ENCODE results near the gene OSCP1. TPM values are rescaled to one million over a fixed set of nuclear protein-coding genes. Genes with fewer than 3 reads are reported as not detected.
A peak's percentile ranks its signal among the peaks of the same experiment; 100 is the strongest.
"Not testable (repeated sequence)": the region's sequence is repeated elsewhere in the genome, so short reads cannot be mapped to it uniquely, and the experiment has no call there.

OSCP1 gene
- 1 to 10 TPM; 1.3 to 1.7 TPM for total RNA-seq

GRCh38 chr1:36450270-36450918 is at the start of gene OSCP1:
OSCP1 (minus strand) TSS chr1:36450451; CDS start chr1:36450369, 82 bp downstream.
- ChIA-PET POLR2A (interaction anchor here (0.8 to 2.7 kb wide), 10 partner anchors 10 to 302 kb away, joined by 3 to 32 read pairs (median 4); partner anchors contain the start of genes MRPS15, SH3D21 and TRAPPC3), CTCF (interaction anchor here (0.6 to 1.3 kb wide), 8 partner anchors 10 to 73 kb away, joined by 3 to 4 read pairs (median 3); partner anchors contain the start of gene MRPS15)
- Mint-ChIP-seq H3K9me3 (no peaks in the 10 kb centered on the region), H3K4me3 (peak within 1 kb of the TSS; percentile 82), H3K4me1 (peaks cover 31% of the 10 kb centered on the region), H3K27ac (peak within 1 kb of the TSS; percentile 86), H3K27me3 (no peaks in the 10 kb centered on the region), H3K36me3 (ENCODE audit: low read depth) (peaks cover 17% of the 10 kb centered on the region)
- peak; percentile 90 for DNase-seq

GRCh38 chr1:36497207-36497606 is 47.0 kb upstream of the OSCP1 start:
- Mint-ChIP-seq H3K36me3 (ENCODE audit: low read depth) (no peaks in the 10 kb centered on the region), H3K27me3 (peaks cover 39% of the 10 kb centered on the region), H3K9me3 (no peaks in the 10 kb centered on the region), H3K4me1 (no peaks in the 10 kb centered on the region), H3K27ac (no peak overlapping the region), H3K4me3 (no peak overlapping the region)
- ChIA-PET CTCF (no interaction called here), POLR2A (no interaction called here)
- no peak for DNase-seq

GRCh38 chr1:36494971-36495370 is 44.7 kb upstream of the OSCP1 start:
- Mint-ChIP-seq H3K27me3 (peaks cover 36% of the 10 kb centered on the region), H3K4me3 (no peak overlapping the region), H3K4me1 (no peaks in the 10 kb centered on the region), H3K36me3 (ENCODE audit: low read depth) (no peaks in the 10 kb centered on the region), H3K27ac (no peak overlapping the region), H3K9me3 (no peaks in the 10 kb centered on the region)
- ChIA-PET CTCF (interaction anchor here (1.9 kb wide), 1 partner anchor 21 kb away, joined by 7 read pairs; no protein-coding TSS in a partner anchor), POLR2A (no interaction called here)
- DNase-seq, result no peak

- Mint-ChIP-seq H3K27me3 (peaks cover 36% of the 10 kb centered on the region), H3K27ac (no peak overlapping the region), H3K36me3 (ENCODE audit: low read depth) (no peaks in the 10 kb centered on the region), H3K4me1 (no peaks in the 10 kb centered on the region), H3K9me3 (no peaks in the 10 kb centered on the region), H3K4me3 (no peak overlapping the region)
- no peak for DNase-seq
- CTCF ChIA-PET, result no interaction called here
- POLR2A ChIA-PET, result no interaction called here
These were observed 43.3 kb upstream of the OSCP1 start for GRCh38 chr1:36493524-36493923.

- Mint-ChIP-seq H3K4me1 (no peaks in the 10 kb centered on the region), H3K27ac (no peak overlapping the region), H3K36me3 (ENCODE audit: low read depth) (no peaks in the 10 kb centered on the region), H3K9me3 (no peaks in the 10 kb centered on the region), H3K4me3 (no peak overlapping the region), H3K27me3 (peaks cover 29% of the 10 kb centered on the region)
- ChIA-PET POLR2A (no interaction called here), CTCF (no interaction called here)
- no peak for DNase-seq
These were observed 42.2 kb upstream of the OSCP1 start for GRCh38 chr1:36492491-36492890.

GRCh38 chr1:36489258-36490051 is 39.2 kb upstream of the OSCP1 start:
- H3K36me3 Mint-ChIP-seq (ENCODE audit: low read depth); H3K4me3 Mint-ChIP-seq; H3K27ac Mint-ChIP-seq; CTCF ChIA-PET; DNase-seq; H3K4me1 Mint-ChIP-seq; POLR2A ChIA-PET; H3K9me3 Mint-ChIP-seq: not testable (repeated sequence)
- H3K27me3 Mint-ChIP-seq, result peaks cover 24% of the 10 kb centered on the region

GRCh38 chr1:36487906-36488305 is 37.7 kb upstream of the OSCP1 start:
- H3K27ac Mint-ChIP-seq, result no peak overlapping the region
- no peaks in the 10 kb centered on the region for H3K36me3 Mint-ChIP-seq (ENCODE audit: low read depth)
- H3K9me3 Mint-ChIP-seq, result no peaks in the 10 kb centered on the region
- ChIA-PET POLR2A (no interaction called here), CTCF (no interaction called here)
- no peak overlapping the region for H3K4me3 Mint-ChIP-seq
- peaks cover 23% of the 10 kb centered on the region for H3K27me3 Mint-ChIP-seq
- H3K4me1 Mint-ChIP-seq, result peaks cover 2% of the 10 kb centered on the region
- DNase-seq, result no peak

GRCh38 chr1:36487336-36487725 is 37.1 kb upstream of the OSCP1 start:
- H3K36me3 Mint-ChIP-seq (ENCODE audit: low read depth); H3K9me3 Mint-ChIP-seq; DNase-seq; H3K4me3 Mint-ChIP-seq; H3K4me1 Mint-ChIP-seq; POLR2A ChIA-PET; H3K27ac Mint-ChIP-seq: not testable (repeated sequence)
- H3K27me3 Mint-ChIP-seq, result peaks cover 18% of the 10 kb centered on the region
- CTCF ChIA-PET, result interaction anchor here (1.6 kb wide), 1 partner anchor 29 kb away, joined by 6 read pairs; no protein-coding TSS in a partner anchor

- Mint-ChIP-seq H3K4me1 (peaks cover 9% of the 10 kb centered on the region), H3K27me3 (peaks cover 12% of the 10 kb centered on the region), H3K36me3 (ENCODE audit: low read depth) (no peaks in the 10 kb centered on the region), H3K9me3 (no peaks in the 10 kb centered on the region), H3K4me3 (no peak overlapping the region), H3K27ac (no peak overlapping the region)
- POLR2A ChIA-PET, result no interaction called here
- DNase-seq, result no peak
- CTCF ChIA-PET, result interaction anchor here (1.6 kb wide), 1 partner anchor 29 kb away, joined by 6 read pairs; no protein-coding TSS in a partner anchor
These were observed 36.4 kb upstream of the OSCP1 start for GRCh38 chr1:36486439-36487335.

GRCh38 chr1:36486093-36486438 is 35.8 kb upstream of the OSCP1 start:
- H3K4me3 Mint-ChIP-seq, result no peak overlapping the region
- DNase-seq, result no peak
- no peaks in the 10 kb centered on the region for H3K36me3 Mint-ChIP-seq (ENCODE audit: low read depth)
- H3K9me3 Mint-ChIP-seq, result no peaks in the 10 kb centered on the region
- peaks cover 10% of the 10 kb centered on the region for H3K4me1 Mint-ChIP-seq
- H3K27me3 Mint-ChIP-seq, result peaks cover 12% of the 10 kb centered on the region
- H3K27ac Mint-ChIP-seq, result no peak overlapping the region
- ChIA-PET POLR2A (no interaction called here), CTCF (interaction anchor here (1.6 kb wide), 1 partner anchor 30 kb away, joined by 6 read pairs; no protein-coding TSS in a partner anchor)

- Mint-ChIP-seq H3K27ac (no peak overlapping the region), H3K27me3 (peaks cover 19% of the 10 kb centered on the region), H3K4me1 (peaks cover 15% of the 10 kb centered on the region), H3K36me3 (ENCODE audit: low read depth) (no peaks in the 10 kb centered on the region), H3K9me3 (no peaks in the 10 kb centered on the region), H3K4me3 (no peak overlapping the region)
- DNase-seq, result no peak
- CTCF ChIA-PET, result interaction anchor here (0.7 kb wide), 1 partner anchor 12 kb away, joined by 3 read pairs; no protein-coding TSS in a partner anchor
- POLR2A ChIA-PET, result no interaction called here
These were observed 33.8 kb upstream of the OSCP1 start for GRCh38 chr1:36484099-36484498.

GRCh38 chr1:36482724-36483388 is 32.6 kb upstream of the OSCP1 start, which contains the start of gene CSF3R:
CSF3R (minus strand) TSS chr1:36482913; CDS start chr1:36479496, 3,417 bp downstream.
- CTCF ChIA-PET, result no interaction called here
- H3K27ac Mint-ChIP-seq, result no peak within 1 kb of the TSS

More at GRCh38 chr1:36482724-36483388, 32.6 kb upstream of the OSCP1 start, which contains the start of gene CSF3R:
- H3K27me3 Mint-ChIP-seq, result peaks cover 19% of the 10 kb centered on the region
- POLR2A ChIA-PET, result interaction anchor here (0.9 kb wide), 1 partner anchor 11 kb away, joined by 3 read pairs; no protein-coding TSS in a partner anchor
- no peaks in the 10 kb centered on the region for H3K36me3 Mint-ChIP-seq (ENCODE audit: low read depth)
- DNase-seq, result no peak
- H3K4me1 Mint-ChIP-seq, result peaks cover 15% of the 10 kb centered on the region
- no peaks in the 10 kb centered on the region for H3K9me3 Mint-ChIP-seq
- H3K4me3 Mint-ChIP-seq, result peak within 1 kb of the TSS; percentile 14

Measured in activated CD4-positive, alpha-beta memory T cell treated with anti-CD3 and anti-CD28 coated beads, Interleukin-2, amount 10 ng/mL, durations not matched to agents 7 days and 5 days (primary cell).